Ovary (tissue), 3 donors: ENCODE data around the gene C1orf50.

Source experiments
- CTCF ChIP-seq, 3 donors: fragments of 450-650 bp in 2 of 3; fragments of 200-600 bp in 1 of 3; IDR thresholded peaks; one replicate each; pipeline versions ENCODE4 v1.5.1 to v1.8.0; 2016 to 2022; ENCODE audit warnings: antibody characterized with exemption in 3 of 3, mild to moderate bottlenecking in 1 of 3
- POLR2A ChIP-seq: fragments of 450-650 bp; IDR thresholded peaks from one replicate; pipeline ENCODE4 v1.6.1; 2017; ENCODE audit warnings: antibody characterized with exemption, mild to moderate bottlenecking, moderate library complexity
- donor health status: DM: no; HTN: no; CAD: no.

- TF ChIP-seq CTCF (IDR thresholded peaks at IDR 0.05) = no peak
- TF ChIP-seq POLR2A = no peak
These were observed 34.9 kb downstream of the C1orf50 start for GRCh38 chr1:42801832-42802473.
